Kidney (tissue), 14 donors: Measurements from ENCODE around the gene ARL8B. TPM values are rescaled to one million over a fixed set of nuclear protein-coding genes. Genes with fewer than 3 reads are reported as not detected.

ENCODE experiments used
- DNase-seq, 5 donors: peaks; one replicate each; pipeline ENCODE4 v3.0.0-alpha.2; 2013 to 2020
- FAIRE-seq: peaks from 2 replicates; lab custom pipeline; 2012; peaks lifted over from hg19 to GRCh38; lab: Jason Lieb, UNC
- H3K27ac ChIP-seq, 2 donors: one replicate each; pipeline ENCODE4 v1.7.0; 2013; ENCODE audit warnings: low read depth in 2 of 2, low read length in 2 of 2, inconsistent platforms in 1 of 2
- H3K27me3 ChIP-seq: one replicate; pipeline ENCODE4 v1.7.1; 2013; ENCODE audit warnings: low read length, inconsistent platforms; ENCODE audit not compliant: control insufficient read depth, insufficient read depth
- H3K36me3 ChIP-seq, 3 donors: one replicate each; pipeline versions ENCODE4 v1.7.0 to v1.7.1; 2013; ENCODE audit warnings: low read length in 3 of 3, control low read depth in 1 of 3, inconsistent platforms in 1 of 3; ENCODE audit not compliant: insufficient read depth in 3 of 3, control insufficient read depth in 2 of 3
- H3K4me1 ChIP-seq, 3 donors: one replicate each; pipeline versions ENCODE4 v1.7.0 to v1.7.1; 2013; ENCODE audit warnings: low read length in 3 of 3, inconsistent platforms in 1 of 3, low read depth in 1 of 3; ENCODE audit not compliant: control insufficient read depth in 2 of 3, insufficient read depth in 2 of 3
- H3K4me3 ChIP-seq, 3 donors: one replicate each; pipeline versions ENCODE4 v1.7.0 to v1.8.1; 2013; ENCODE audit warnings: low read length in 3 of 3, control low read depth in 1 of 3, inconsistent platforms in 1 of 3
- H3K9ac ChIP-seq, 3 donors: one replicate each; pipeline versions ENCODE4 v1.7.0 to v1.7.1; 2013; ENCODE audit warnings: low read length in 3 of 3, control low read depth in 1 of 3, inconsistent platforms in 1 of 3
- H3K9me3 ChIP-seq, 3 donors: one replicate each; pipeline versions ENCODE4 v1.7.0 to v1.7.1; 2013; ENCODE audit warnings: low read length in 3 of 3, control low read depth in 1 of 3, inconsistent platforms in 1 of 3; ENCODE audit not compliant: control insufficient read depth in 2 of 3, insufficient read depth in 1 of 3
- intact Hi-C: fragments of 100-400 bp; cut with DNase I; formaldehyde crosslinking; loops from one replicate; pipeline ENCODE4 v1.11.1; 2022
- polyA plus RNA-seq: library from polyadenylated mRNA; stranded (reverse); fragments of 350-450 nt; fragmentation: Illumina TruSeq; extraction: RNeasy Lipid Tissue Mini Kit (QIAGEN cat#74804); gene quantifications from one replicate; pipeline ENCODE4 v1.2.3, GENCODE V29; 2014; ENCODE audit warnings: low read depth, low replicate concordance; ENCODE audit not compliant: insufficient read depth
- total RNA-seq: library from RNA; stranded (reverse); fragmentation: NEBNext Ultra II Directional; extraction: Animal tissue kit (Norgen Biotek cat#: 25700); gene quantifications from one replicate; pipeline ENCODE4 v1.2.1, GENCODE V29; 2021
- TF ChIP-seq, protein P1 (sequence below): IDR thresholded peaks from 3 replicates; pipeline ENCODE4 v1.5.1; 2012; ENCODE audit warnings: mild to moderate bottlenecking, moderate library complexity, borderline replicate concordance; ENCODE audit not compliant: insufficient read depth; ENCODE audit errors: extremely low read depth
- donor health status: control.
- donor health status: control.
- donor health status: control.
- donor health status: control.
- donor health status: control.
- donor health status: DM: yes; HTN: yes; CAD: no.
- donor health status: Normal renal cell carcinoma (clear cell type).

ARL8B gene
- total and polyA plus RNA-seq, 2 donors from 2014 or later, result 49.1 to 62.7 TPM

DNA sequence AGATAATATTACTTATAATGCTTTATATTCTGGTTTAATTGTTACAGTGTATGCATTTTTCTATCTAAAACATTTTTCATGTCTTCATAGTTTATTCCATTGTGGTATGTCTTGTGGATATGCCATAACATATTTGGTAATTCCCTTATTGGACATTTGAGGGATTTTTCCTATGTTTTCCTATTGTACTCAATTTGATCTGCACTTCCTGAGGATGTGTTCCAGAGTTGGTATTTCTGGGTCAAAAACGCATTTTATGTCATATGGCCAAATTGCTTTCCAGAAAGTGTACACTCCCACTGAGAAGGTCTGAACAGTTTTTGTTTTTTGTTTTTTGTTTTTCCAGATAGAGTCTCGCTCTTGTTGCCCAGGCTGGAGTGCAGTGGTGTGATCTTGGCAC lies 6.8 kb downstream of the ARL8B start:
- no peak overlapping the region for H3K9ac ChIP-seq
- H3K4me3 ChIP-seq, result no peak overlapping the region
- no peak for FAIRE-seq
- peaks cover 0 to 12% (median 7%) of the 10 kb centered on the region in 3 donors for H3K4me1 ChIP-seq
- intact Hi-C loops, result no loop called here
- H3K36me3 ChIP-seq, result no peaks in the 10 kb centered on the region
- H3K9me3 ChIP-seq, result no peaks in the 10 kb centered on the region
- TF ChIP-seq, protein P1, sequence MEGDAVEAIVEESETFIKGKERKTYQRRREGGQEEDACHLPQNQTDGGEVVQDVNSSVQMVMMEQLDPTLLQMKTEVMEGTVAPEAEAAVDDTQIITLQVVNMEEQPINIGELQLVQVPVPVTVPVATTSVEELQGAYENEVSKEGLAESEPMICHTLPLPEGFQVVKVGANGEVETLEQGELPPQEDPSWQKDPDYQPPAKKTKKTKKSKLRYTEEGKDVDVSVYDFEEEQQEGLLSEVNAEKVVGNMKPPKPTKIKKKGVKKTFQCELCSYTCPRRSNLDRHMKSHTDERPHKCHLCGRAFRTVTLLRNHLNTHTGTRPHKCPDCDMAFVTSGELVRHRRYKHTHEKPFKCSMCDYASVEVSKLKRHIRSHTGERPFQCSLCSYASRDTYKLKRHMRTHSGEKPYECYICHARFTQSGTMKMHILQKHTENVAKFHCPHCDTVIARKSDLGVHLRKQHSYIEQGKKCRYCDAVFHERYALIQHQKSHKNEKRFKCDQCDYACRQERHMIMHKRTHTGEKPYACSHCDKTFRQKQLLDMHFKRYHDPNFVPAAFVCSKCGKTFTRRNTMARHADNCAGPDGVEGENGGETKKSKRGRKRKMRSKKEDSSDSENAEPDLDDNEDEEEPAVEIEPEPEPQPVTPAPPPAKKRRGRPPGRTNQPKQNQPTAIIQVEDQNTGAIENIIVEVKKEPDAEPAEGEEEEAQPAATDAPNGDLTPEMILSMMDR, result no peak
- no peaks in the 10 kb centered on the region for H3K27me3 ChIP-seq
- no peak overlapping the region for H3K27ac ChIP-seq
- DNase-seq, result no peak

DNA sequence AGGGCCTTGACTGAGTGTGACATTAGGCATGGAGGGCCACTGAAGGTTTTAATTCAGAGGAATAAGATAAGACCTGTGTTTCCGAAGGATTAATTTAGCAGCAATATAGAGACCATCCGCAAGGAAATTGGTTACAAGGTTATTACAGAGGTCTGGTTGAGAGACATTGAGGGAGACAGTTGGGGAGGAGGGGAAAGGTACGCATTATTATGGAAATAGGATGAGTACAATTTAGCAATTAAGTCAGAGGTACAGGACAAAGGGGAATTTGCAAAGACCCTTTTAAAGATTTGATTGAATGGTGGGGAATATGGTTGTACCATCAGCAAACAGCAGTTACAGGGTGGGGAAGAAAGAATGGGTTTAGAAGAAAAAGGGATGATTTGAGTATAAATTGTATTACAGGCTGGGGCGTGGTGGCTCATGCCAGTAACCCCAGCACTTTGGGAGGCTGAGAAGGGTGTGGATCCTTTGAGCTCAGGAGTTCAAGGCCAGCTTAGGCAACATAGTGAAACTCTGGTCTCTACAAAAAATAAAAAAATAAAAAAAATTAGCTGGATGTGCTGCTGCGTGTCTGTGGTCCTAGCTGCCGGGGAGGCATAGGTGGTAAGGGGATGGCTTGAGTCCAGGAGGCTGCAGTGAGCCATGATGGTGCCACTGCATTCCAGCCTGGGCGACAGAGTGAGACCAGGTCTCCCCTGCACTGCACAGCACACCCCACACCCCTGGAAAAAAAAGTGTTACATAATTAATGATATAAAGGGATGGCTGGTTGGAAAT lies 11.3 kb downstream of the ARL8B start:
- Histone ChIP-seq H3K9me3 (no peaks in the 10 kb centered on the region), H3K27ac (no peak overlapping the region), H3K36me3 (no peaks in the 10 kb centered on the region), H3K4me3 (no peak overlapping the region), H3K27me3 (no peaks in the 10 kb centered on the region), H3K4me1 (peaks cover 0 to 20% (median 8%) of the 10 kb centered on the region in 3 donors), H3K9ac (no peak overlapping the region)
- intact Hi-C loops, result loop anchor here (10.0 kb wide), 1 partner anchor 61 kb away; no protein-coding TSS in a partner anchor
- FAIRE-seq (no peak), DNase-seq (no peak)
- TF ChIP-seq, protein P1, result no peak

DNA sequence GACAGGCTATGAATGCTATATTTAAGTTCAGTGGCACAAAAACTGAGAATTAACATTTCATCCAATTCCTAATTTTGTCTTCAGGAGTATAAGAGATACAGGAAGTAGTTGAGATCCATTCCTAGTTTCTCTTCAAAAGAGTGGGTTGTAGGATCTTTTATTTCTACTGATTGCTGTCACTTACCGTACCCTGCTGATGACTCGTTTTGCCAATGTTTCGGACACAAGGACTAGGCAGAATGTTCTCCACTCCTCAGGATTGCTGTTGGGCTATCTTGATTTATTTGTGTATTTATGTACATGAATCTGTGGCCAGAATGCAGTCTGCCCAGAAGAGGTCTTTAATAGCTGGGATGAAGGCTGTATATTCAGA lies 11.9 kb downstream of the ARL8B start:
- Histone ChIP-seq H3K36me3 (no peaks in the 10 kb centered on the region), H3K27ac (no peak overlapping the region), H3K4me3 (no peak overlapping the region), H3K9ac (no peak overlapping the region), H3K4me1 (peaks cover 0 to 25% (median 12%) of the 10 kb centered on the region in 3 donors), H3K9me3 (no peaks in the 10 kb centered on the region), H3K27me3 (no peaks in the 10 kb centered on the region)
- DNase-seq (no peak), FAIRE-seq (no peak)
- intact Hi-C loops, result loop anchor here (10.0 kb wide), 1 partner anchor 61 kb away; no protein-coding TSS in a partner anchor
- TF ChIP-seq, protein P1, result no peak
